Psoas muscle (tissue), 8 donors: ENCODE data around the gene MRPL22. TPM values are rescaled to one million over a fixed set of nuclear protein-coding genes. Genes with fewer than 3 reads are reported as not detected.

Source experiments
- ATAC-seq, 4 donors: fragments of 200-7000 bp; cut with Tn5 transposase; one replicate each; pipeline ENCODE4 v1.9.1; 2020; ENCODE audit warnings: moderate library complexity in 3 of 4, mild to moderate bottlenecking in 2 of 4
- DNase-seq, 2 donors: peaks; one replicate each; pipeline ENCODE4 v3.0.0-alpha.2; 2020
- H3K27ac ChIP-seq: fragments of 200-600 bp; one replicate; pipeline ENCODE4 v1.8.0; 2022
- H3K27me3 ChIP-seq, 3 donors: fragments of 200-600 bp in 1 of 3; one replicate each; pipeline versions ENCODE4 v1.6.1 to v1.8.0; 2013 to 2022; ENCODE audit warnings: low read length in 2 of 3, mild to moderate bottlenecking in 2 of 3, moderate library complexity in 1 of 3; ENCODE audit not compliant: insufficient read depth in 3 of 3
- H3K36me3 ChIP-seq, 2 donors: fragments of 200-600 bp in 1 of 2; one replicate each; pipeline versions ENCODE4 v1.6.1 to v1.8.0; 2013 to 2022; ENCODE audit warnings: low read depth in 1 of 2, mild to moderate bottlenecking in 1 of 2, moderate library complexity in 1 of 2; ENCODE audit not compliant: insufficient read depth in 1 of 2
- H3K4me1 ChIP-seq: fragments of 200-600 bp; one replicate; pipeline ENCODE4 v1.8.0; 2022
- H3K4me3 ChIP-seq: fragments of 200-600 bp; one replicate; pipeline ENCODE4 v1.8.0; 2022; ENCODE audit warnings: mild to moderate bottlenecking
- H3K9me3 ChIP-seq: fragments of 200-600 bp; one replicate; pipeline ENCODE4 v1.8.0; 2022
- CTCF ChIP-seq: fragments of 200-600 bp; IDR thresholded peaks from one replicate; pipeline ENCODE4 v1.8.0; 2022; ENCODE audit warnings: antibody characterized with exemption
- WGBS, 3 donors: extraction: QIAGEN DNeasy Blood & Tissue Kit; methylation state at CpG; one replicate each; pipeline versions ENCODE4 v1.1.6 to v1.1.7; 2013; 5-methylcytosine and 5-hydroxymethylcytosine counted together
- intact Hi-C, 2 donors: fragments of 100-400 bp; cut with DNase I; formaldehyde crosslinking; loops; one replicate each; pipeline versions ENCODE4 v1.11.0 to v1.14.2; 2022
- polyA plus RNA-seq, 3 donors: library from polyadenylated mRNA; stranded (reverse); fragments of 200-250 nt; gene quantifications; one replicate each; pipeline ENCODE4 v1.2.3, GENCODE V29; 2013
- total RNA-seq, 4 donors: library from RNA; stranded (reverse); fragmentation: NEBNext Ultra II Directional in 2 of 4; extraction: Animal tissue kit (Norgen Biotek cat#: 25700) in 2 of 4; gene quantifications; one replicate each; pipeline versions ENCODE4 v1.2.1 to v1.2.4, GENCODE V29; 2021 to 2023
- donor health status: healthy with polysubstance abuse.
- donor health status: DM: no; HTN: no; CAD: no; lungs with moderate emphysema.
- donor health status: Bipolar disorder and iron deficiency.
- donor health status: healthy.
- donor health status: DM: yes; HTN: yes; CAD: no.
- donor health status: DM: no; HTN: no; CAD: no.
- donor health status: DM: no; HTN: no; CAD: no.
- donor health status: DM: yes; HTN: yes; CAD: no.

MRPL22 gene
- total and polyA plus RNA-seq, 7 donors: 28.4 to 83.6 (median 46.7) TPM

- ATAC-seq: no peak
- intact Hi-C loops: loop anchor here in 1 of 2 donors (5.0 kb wide), 1 partner anchor 36 kb away; no protein-coding TSS in a partner anchor
- DNase-seq: no peak
- no peaks in the 10 kb centered on the region for H3K9me3 ChIP-seq
- no peaks in the 10 kb centered on the region for H3K4me1 ChIP-seq
- H3K27ac ChIP-seq: no peak overlapping the region
- no peak for TF ChIP-seq CTCF
- H3K4me3 ChIP-seq: no peak overlapping the region
- no peaks in the 10 kb centered on the region for H3K27me3 ChIP-seq
- H3K36me3 ChIP-seq: peaks cover 7 to 100% of the 10 kb centered on the region in 2 donors
Measured at GRCh38 chr5:154896562-154897165, 44.2 kb upstream of the MRPL22 start.

GRCh38 chr5:154898210-154898609 lies 42.7 kb upstream of the MRPL22 start:
- DNase-seq (peak; percentile 52 to 77), ATAC-seq (peak in 3 of 4 donors; percentile 47 to 61 (median 59))
- Histone ChIP-seq H3K36me3 (peaks cover 15 to 100% of the 10 kb centered on the region in 2 donors), H3K4me3 (no peak overlapping the region), H3K4me1 (no peaks in the 10 kb centered on the region), H3K9me3 (no peaks in the 10 kb centered on the region), H3K27ac (no peak overlapping the region), H3K27me3 (no peaks in the 10 kb centered on the region)
- 31 to 65% (median 36%) methylated on average over 4 of the region's 4 CpGs for WGBS, 3 donors
- TF ChIP-seq CTCF: no peak
- intact Hi-C loops: loop anchor here in 1 of 2 donors (5.0 kb wide), 1 partner anchor 34 kb away; no protein-coding TSS in a partner anchor

GRCh38 chr5:154899151-154899816 lies 41.6 kb upstream of the MRPL22 start:
- Histone ChIP-seq H3K36me3 (peaks cover 15 to 100% of the 10 kb centered on the region in 2 donors), H3K27ac (no peak overlapping the region), H3K9me3 (no peaks in the 10 kb centered on the region), H3K4me3 (no peak overlapping the region), H3K4me1 (no peaks in the 10 kb centered on the region), H3K27me3 (no peaks in the 10 kb centered on the region)
- DNase-seq (peak in 1 of 2 donors; percentile 69), ATAC-seq (peak in 2 of 4 donors; percentile 32 to 62)
- 67 to 75% (median 70%) methylated on average over 9 of the region's 9 CpGs for WGBS, 3 donors
- no peak for TF ChIP-seq CTCF
- intact Hi-C loops: loop anchor here in 1 of 2 donors (5.0 kb wide), 1 partner anchor 33 kb away; no protein-coding TSS in a partner anchor

- Histone ChIP-seq H3K4me1 (no peaks in the 10 kb centered on the region), H3K27me3 (no peaks in the 10 kb centered on the region), H3K9me3 (no peaks in the 10 kb centered on the region), H3K27ac (no peak overlapping the region), H3K4me3 (no peak overlapping the region), H3K36me3 (peaks cover 15 to 100% of the 10 kb centered on the region in 2 donors)
- 67 to 93% (median 81%) methylated on average over 1 of the region's 1 CpG for WGBS, 3 donors
- DNase-seq (no peak), ATAC-seq (peak in 1 of 4 donors; percentile 10)
- intact Hi-C loops: no loop called here
- TF ChIP-seq CTCF: no peak
Measured at GRCh38 chr5:154900066-154900465, 40.8 kb upstream of the MRPL22 start.
